ENCODE measurements around the gene CNNM1.
A peak's percentile ranks its signal among the peaks of the same experiment; 100 is the strongest.

CNNM1 gene

GRCh38 chr10:99337901-99338300, 8.7 kb downstream of the CNNM1 start:
- no peak for DNase-seq

- no peak for DNase-seq
Measured at GRCh38 chr10:99339077-99339476, 9.9 kb downstream of the CNNM1 start.

GRCh38 chr10:99339563-99340047, 10.4 kb downstream of the CNNM1 start:
- no peak for DNase-seq

GRCh38 chr10:99340650-99341049, 11.5 kb downstream of the CNNM1 start:
- DNase-seq = no peak

- DNase-seq = no peak
Measured at GRCh38 chr10:99341248-99341647, 12.1 kb downstream of the CNNM1 start.

GRCh38 chr10:99341860-99342490, 12.8 kb downstream of the CNNM1 start:
- no peak for DNase-seq

- DNase-seq = no peak
Measured at GRCh38 chr10:99343262-99343661, 14.1 kb downstream of the CNNM1 start.

- no peak for DNase-seq
Measured at GRCh38 chr10:99344715-99345114, 15.6 kb downstream of the CNNM1 start.

GRCh38 chr10:99345350-99345749, 16.2 kb downstream of the CNNM1 start:
- no peak for DNase-seq

GRCh38 chr10:99346247-99346646, 17.1 kb downstream of the CNNM1 start:
- DNase-seq = no peak

- no peak for DNase-seq
Measured at GRCh38 chr10:99347672-99348071, 18.5 kb downstream of the CNNM1 start.

- no peak for DNase-seq
Measured at GRCh38 chr10:99353182-99353581, 24.0 kb downstream of the CNNM1 start.

GRCh38 chr10:99357691-99358090, 28.5 kb downstream of the CNNM1 start:
- no peak for DNase-seq

GRCh38 chr10:99358101-99358500, 28.9 kb downstream of the CNNM1 start:
- no peak for DNase-seq

- no peak for DNase-seq
Measured at GRCh38 chr10:99360934-99361333, 31.8 kb downstream of the CNNM1 start.

GRCh38 chr10:99364125-99364524, 35.0 kb downstream of the CNNM1 start:
- DNase-seq = no peak

GRCh38 chr10:99365311-99365710, 36.2 kb downstream of the CNNM1 start:
- DNase-seq = no peak

- DNase-seq = no peak
Measured at GRCh38 chr10:99365736-99366135, 36.6 kb downstream of the CNNM1 start.

GRCh38 chr10:99366666-99367065, 37.5 kb downstream of the CNNM1 start:
- DNase-seq = no peak

- DNase-seq = no peak
Measured at GRCh38 chr10:99368646-99369045, 39.5 kb downstream of the CNNM1 start.

- no peak for DNase-seq
Measured at GRCh38 chr10:99369126-99369525, 40.0 kb downstream of the CNNM1 start.

GRCh38 chr10:99369551-99369950, 40.4 kb downstream of the CNNM1 start:
- no peak for DNase-seq

GRCh38 chr10:99370993-99371392, 41.8 kb downstream of the CNNM1 start:
- DNase-seq = peak; percentile 52

- no peak for DNase-seq
Measured at GRCh38 chr10:99372546-99373271, 43.6 kb downstream of the CNNM1 start.

GRCh38 chr10:99374526-99374925, 45.4 kb downstream of the CNNM1 start:
- DNase-seq = no peak
